HG03060 (cell line): ENCODE results near the gene LSR.

Experiments used
- ATAC-seq: cut with Tn5 transposase; IDR thresholded peaks from one replicate; pipeline ENCODE4 v1.9.1; 2021; ENCODE audit warnings: low read depth, moderate number of reproducible peaks; ENCODE audit not compliant: unreplicated experiment

The LSR gene

DNA sequence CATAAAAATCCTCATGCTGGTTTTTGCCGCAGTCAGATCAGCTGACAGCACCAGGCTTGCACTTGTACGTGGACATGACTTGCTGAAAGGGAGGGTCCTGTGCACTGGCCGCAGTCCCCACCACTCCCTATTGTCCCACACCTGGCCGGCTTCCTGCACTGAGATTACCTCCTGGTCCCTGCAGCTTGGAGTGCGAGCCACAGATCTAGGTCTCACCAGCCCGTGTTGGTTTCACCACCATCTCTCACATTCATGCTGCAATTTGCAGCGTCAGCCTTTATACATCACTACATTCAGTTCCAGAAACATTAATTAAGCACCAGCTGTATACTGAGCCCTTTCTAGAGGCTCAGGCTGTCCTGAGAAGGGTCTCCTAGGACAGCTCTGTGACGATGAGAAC lies 65.2 kb downstream of the LSR start:
- no peak for ATAC-seq

DNA sequence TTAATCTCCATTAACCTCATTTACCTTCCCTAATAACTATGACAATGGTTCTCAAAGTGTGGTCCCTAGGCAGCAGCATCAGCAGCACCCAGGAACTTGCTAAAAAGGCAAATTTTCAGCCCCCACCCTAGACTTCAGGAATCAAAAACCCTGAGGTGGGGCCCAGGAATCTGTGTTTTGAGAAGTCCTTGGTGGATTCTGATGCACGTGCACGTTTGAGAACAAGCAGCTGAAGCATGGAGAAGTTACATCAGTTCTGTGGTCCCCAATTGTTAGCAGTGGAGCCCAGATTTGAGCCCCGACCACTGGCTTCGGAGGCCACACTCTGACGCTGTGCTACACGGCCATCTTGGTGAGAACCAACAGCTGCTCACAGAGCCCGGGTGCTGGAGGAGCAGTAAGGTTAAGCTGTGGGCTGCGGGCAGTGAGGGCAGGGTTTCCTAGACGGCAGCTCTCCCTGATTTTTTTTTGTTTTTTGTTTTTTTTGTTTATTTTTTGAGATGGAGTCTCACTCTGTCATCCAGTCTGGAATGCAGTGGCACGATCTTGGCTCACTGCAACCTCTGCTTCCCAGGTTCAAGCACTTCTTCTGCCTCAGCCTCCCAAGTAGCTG lies 66.2 kb downstream of the LSR start:
- no peak for ATAC-seq

DNA sequence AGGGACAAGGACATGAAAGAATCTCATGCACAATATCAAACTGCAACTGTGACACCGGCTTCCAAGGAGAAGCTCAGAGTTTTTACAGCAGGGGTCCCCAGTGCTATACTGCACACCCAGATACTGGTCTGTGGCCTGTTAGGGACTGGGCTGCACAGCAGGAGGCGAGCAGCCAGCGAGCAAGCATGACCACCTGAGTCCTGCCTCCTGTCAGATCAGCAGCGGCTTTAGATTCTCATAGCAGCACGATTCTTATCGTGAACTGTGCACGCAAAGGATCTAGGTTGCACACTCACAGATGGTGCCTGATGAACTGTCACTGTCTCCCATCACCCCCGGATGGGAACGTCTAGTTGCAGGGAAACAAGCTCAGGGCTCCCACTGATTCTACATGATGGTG lies 67.1 kb downstream of the LSR start:
- ATAC-seq: no peak

DNA sequence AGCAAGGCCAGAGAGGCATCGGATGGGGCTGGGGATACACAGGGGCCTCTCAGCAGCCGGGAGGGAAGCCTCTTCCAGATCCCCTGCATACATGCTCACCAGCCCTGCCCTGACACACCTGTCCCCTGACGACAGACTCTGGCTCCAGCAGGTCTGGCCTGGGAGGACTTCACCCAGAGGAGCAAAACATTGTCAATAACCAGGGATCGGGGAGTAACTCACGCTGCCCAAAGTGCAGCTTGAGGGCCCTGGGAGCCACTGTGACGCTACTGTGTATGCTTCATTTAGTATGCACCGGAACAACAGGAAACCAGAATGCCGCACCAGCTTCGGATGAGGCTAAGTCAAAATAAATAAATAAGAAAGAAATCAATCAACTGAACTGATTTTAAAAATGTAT lies 67.8 kb downstream of the LSR start:
- ATAC-seq: no peak
